A673 (cell line): ENCODE results near the gene APOBEC2. TPM values are rescaled to one million over a fixed set of nuclear protein-coding genes. Genes with fewer than 3 reads are reported as not detected.

Experiments
- BruUV-seq: library from RNA; stranded (reverse); fragments of 400-500 nt; replicated peaks from 2 replicates; lab custom pipeline; 2021; lab: Mats Ljungman, UMichigan
- CTCF ChIA-PET: fragments of 300-600 bp; sonication (Branson Sonifier 250); formaldehyde crosslinking; loops from one replicate; lab custom pipeline; 2022; ENCODE audit warnings: antibody characterized with exemption; lab: Charles Lee
- POLR2A ChIA-PET: fragments of 300-600 bp; sonication (Branson Sonifier 250); formaldehyde crosslinking; loops from one replicate; lab custom pipeline; 2022; ENCODE audit warnings: antibody characterized with exemption; ENCODE audit not compliant: low non-redundant PET; lab: Charles Lee
- DNase-seq: peaks from one replicate; pipeline ENCODE4 v3.0.0-alpha.2; 2015; ENCODE audit warnings: low spot score
- H3K27ac ChIP-seq: fragments of 200-600 bp; sonication (generic); 2 replicates; pipeline ENCODE4 v1.5.1; 2016; ENCODE audit warnings: mixed run types, low read depth, mild to moderate bottlenecking, mixed read lengths, antibody characterized with exemption, low read length; ENCODE audit not compliant: poor library complexity, severe bottlenecking
- H3K27me3 ChIP-seq: fragments of 200-600 bp; sonication (generic); replicated peaks from 2 replicates; pipeline ENCODE4 v1.6.1; 2017; ENCODE audit warnings: mixed run types, low read depth, mild to moderate bottlenecking, mixed read lengths, antibody characterized with exemption, low read length; ENCODE audit not compliant: insufficient read depth, poor library complexity
- H3K36me3 ChIP-seq: fragments of 200-600 bp; sonication (generic); 2 replicates; pipeline ENCODE4 v1.6.1; 2016; ENCODE audit warnings: mixed run types, mild to moderate bottlenecking, mixed read lengths, antibody characterized with exemption, low read length; ENCODE audit not compliant: insufficient read depth, poor library complexity, severe bottlenecking
- H3K4me1 ChIP-seq: fragments of 200-600 bp; sonication (generic); 2 replicates; pipeline ENCODE4 v1.6.1; 2017; ENCODE audit warnings: mixed run types, mild to moderate bottlenecking, mixed read lengths, antibody characterized with exemption, low read length; ENCODE audit not compliant: insufficient read depth, poor library complexity, severe bottlenecking
- H3K4me3 ChIP-seq: fragments of 200-600 bp; sonication (generic); 2 replicates; pipeline ENCODE4 v1.5.1; 2016; ENCODE audit warnings: low read depth, mixed run types, mild to moderate bottlenecking, mixed read lengths, low read length; ENCODE audit not compliant: poor library complexity, severe bottlenecking
- H3K9me3 ChIP-seq: fragments of 200-600 bp; sonication (generic); 2 replicates; pipeline ENCODE4 v1.6.1; 2016; ENCODE audit warnings: mixed run types, low read depth, mild to moderate bottlenecking, mixed read lengths, antibody characterized with exemption, low read length; ENCODE audit not compliant: poor library complexity, severe bottlenecking
- EZH2 ChIP-seq: fragments of 200-600 bp; sonication (generic); IDR thresholded peaks from 2 replicates; pipeline ENCODE4 v1.6.1; 2017; ENCODE audit warnings: borderline replicate concordance, low read depth, mild to moderate bottlenecking, mixed read lengths, antibody characterized with exemption, low read length; ENCODE audit not compliant: poor library complexity, severe bottlenecking
- intact Hi-C: fragments of 100-400 bp; cut with micrococcal nuclease; formaldehyde crosslinking; loops from one replicate; pipeline ENCODE4 v1.10.0; 2022; ENCODE audit not compliant: unreplicated experiment
- total RNA-seq: library from RNA; stranded (reverse); gene quantifications from 2 replicates; pipeline ENCODE4 v1.2.3, GENCODE V29; 2021
- TF ChIP-seq, protein P1 (sequence below): fragments of 300-800, 200-600 bp; sonication (generic); conservative IDR thresholded peaks from 2 replicates; pipeline ENCODE4 v1.5.1; 2017; ENCODE audit warnings: low read depth, mild to moderate bottlenecking, antibody characterized with exemption, low read length, moderate library complexity, mixed read lengths

The APOBEC2 gene
- total RNA-seq, 1 experiment from 2014 or later: not detected

DNA sequence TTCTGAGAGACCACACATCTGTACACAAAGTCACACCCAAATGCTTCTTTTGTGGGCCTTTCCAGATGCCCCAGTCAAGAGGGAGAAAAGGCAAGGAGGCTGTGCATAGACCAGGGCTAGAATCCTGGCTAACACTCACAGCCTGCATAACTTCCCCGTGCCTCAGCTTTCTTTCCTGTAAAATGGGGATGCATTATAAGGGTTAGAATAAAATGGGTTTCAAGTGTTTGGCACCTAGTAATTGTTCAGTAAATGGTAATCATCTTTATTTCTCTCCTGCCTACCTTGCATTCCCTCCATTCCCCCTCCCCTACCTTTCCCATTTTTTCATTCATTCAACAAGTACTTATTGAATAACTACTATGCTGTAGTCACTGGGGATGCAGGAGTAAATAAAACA, 43.3 kb upstream of the APOBEC2 start:
- POLR2A ChIA-PET: no interaction called here
- CTCF ChIA-PET: no interaction called here
- H3K27ac ChIP-seq: no peak overlapping the region
- H3K4me3 ChIP-seq: no peak overlapping the region
- H3K9me3 ChIP-seq: no peaks in the 10 kb centered on the region
- H3K27me3 ChIP-seq: no peaks in the 10 kb centered on the region
- DNase-seq: no peak
- no peaks in the 10 kb centered on the region for H3K4me1 ChIP-seq
- TF ChIP-seq, protein P1, sequence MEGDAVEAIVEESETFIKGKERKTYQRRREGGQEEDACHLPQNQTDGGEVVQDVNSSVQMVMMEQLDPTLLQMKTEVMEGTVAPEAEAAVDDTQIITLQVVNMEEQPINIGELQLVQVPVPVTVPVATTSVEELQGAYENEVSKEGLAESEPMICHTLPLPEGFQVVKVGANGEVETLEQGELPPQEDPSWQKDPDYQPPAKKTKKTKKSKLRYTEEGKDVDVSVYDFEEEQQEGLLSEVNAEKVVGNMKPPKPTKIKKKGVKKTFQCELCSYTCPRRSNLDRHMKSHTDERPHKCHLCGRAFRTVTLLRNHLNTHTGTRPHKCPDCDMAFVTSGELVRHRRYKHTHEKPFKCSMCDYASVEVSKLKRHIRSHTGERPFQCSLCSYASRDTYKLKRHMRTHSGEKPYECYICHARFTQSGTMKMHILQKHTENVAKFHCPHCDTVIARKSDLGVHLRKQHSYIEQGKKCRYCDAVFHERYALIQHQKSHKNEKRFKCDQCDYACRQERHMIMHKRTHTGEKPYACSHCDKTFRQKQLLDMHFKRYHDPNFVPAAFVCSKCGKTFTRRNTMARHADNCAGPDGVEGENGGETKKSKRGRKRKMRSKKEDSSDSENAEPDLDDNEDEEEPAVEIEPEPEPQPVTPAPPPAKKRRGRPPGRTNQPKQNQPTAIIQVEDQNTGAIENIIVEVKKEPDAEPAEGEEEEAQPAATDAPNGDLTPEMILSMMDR: no peak
- TF ChIP-seq EZH2: no peak
- intact Hi-C loops: loop anchor here (5.0 to 10.0 kb wide), 2 partner anchors 58 to 305 kb away; no protein-coding TSS in a partner anchor
- BruUV-seq: no TSS peak
- H3K36me3 ChIP-seq: no peaks in the 10 kb centered on the region

DNA sequence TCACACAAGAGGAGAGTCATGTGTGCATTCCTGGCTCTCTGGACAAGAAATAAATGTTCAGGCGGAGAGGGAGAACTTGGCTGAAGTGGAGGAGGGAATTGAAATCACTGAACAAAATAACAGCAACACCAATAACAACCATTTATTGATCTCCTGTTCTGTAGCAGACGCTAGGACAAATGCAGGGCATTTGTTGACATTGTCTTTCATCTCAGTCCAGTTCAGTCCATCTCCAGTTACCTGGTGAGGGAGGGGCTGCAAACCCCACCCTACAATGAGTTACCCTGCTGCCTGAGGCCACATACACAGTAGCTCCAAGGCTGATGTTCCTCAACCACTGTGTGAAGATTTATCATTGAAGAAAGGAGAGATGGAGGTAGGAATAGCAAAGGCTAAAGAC, 41.3 kb upstream of the APOBEC2 start:
- POLR2A ChIA-PET: no interaction called here
- Histone ChIP-seq H3K36me3 (no peaks in the 10 kb centered on the region), H3K27ac (no peak overlapping the region), H3K4me1 (no peaks in the 10 kb centered on the region), H3K27me3 (no peaks in the 10 kb centered on the region), H3K4me3 (no peak overlapping the region), H3K9me3 (no peaks in the 10 kb centered on the region)
- BruUV-seq: no TSS peak
- no peak for DNase-seq
- no peak for TF ChIP-seq EZH2
- TF ChIP-seq, protein P1: no peak
- intact Hi-C loops: no loop called here
- CTCF ChIA-PET: no interaction called here

DNA sequence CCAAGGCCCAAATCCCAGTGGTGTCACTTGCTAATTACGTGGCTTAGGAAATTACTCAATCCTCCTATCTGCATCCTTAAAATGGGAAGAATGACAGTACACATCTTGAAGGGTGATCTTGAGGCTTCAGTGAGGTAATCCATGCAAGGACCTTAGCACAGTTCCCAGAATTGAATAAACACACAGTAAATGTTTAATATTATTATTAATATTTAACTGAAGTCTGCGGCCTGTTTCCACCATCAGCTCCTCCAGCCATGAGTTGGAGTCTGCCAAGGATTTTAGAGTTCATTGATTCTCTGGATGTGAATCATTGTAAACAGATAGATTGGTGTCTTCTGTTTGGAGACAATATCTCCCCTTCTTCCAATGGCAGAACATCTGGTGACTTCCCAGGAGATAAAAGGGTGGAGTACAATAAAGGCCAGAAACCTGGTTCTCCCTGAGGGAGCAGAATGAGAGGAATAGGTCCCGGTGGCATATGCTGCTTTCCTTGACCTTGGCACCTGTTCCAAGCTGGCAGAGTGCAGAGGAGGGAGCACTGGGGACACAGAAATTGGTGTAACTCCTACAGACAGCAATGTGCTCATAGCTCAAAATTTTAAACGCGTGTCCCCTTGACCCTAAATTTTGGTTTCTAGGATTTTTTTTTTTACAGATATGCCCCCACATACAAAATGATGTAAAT, 39.4 kb upstream of the APOBEC2 start:
- TF ChIP-seq, protein P1: no peak
- TF ChIP-seq EZH2: no peak
- ChIA-PET POLR2A (no interaction called here), CTCF (no interaction called here)
- Histone ChIP-seq H3K27ac (no peak overlapping the region), H3K4me1 (no peaks in the 10 kb centered on the region), H3K9me3 (no peaks in the 10 kb centered on the region), H3K4me3 (no peak overlapping the region), H3K36me3 (no peaks in the 10 kb centered on the region), H3K27me3 (no peaks in the 10 kb centered on the region)
- no TSS peak for BruUV-seq
- intact Hi-C loops: no loop called here
- DNase-seq: no peak
